GM12892 (cell line): Measurements from ENCODE around the gene DNAJC24.

ENCODE experiments used
- POLR2A ChIP-seq: IDR thresholded peaks from 2 replicates; pipeline ENCODE4 v1.6.1; 2011; ENCODE audit warnings: low read depth, low read length, control low read depth
- POLR2AphosphoS5 ChIP-seq: IDR thresholded peaks from 2 replicates; pipeline ENCODE4 v1.6.1; 2011; ENCODE audit warnings: low read depth, low read length, control low read depth

DNA sequence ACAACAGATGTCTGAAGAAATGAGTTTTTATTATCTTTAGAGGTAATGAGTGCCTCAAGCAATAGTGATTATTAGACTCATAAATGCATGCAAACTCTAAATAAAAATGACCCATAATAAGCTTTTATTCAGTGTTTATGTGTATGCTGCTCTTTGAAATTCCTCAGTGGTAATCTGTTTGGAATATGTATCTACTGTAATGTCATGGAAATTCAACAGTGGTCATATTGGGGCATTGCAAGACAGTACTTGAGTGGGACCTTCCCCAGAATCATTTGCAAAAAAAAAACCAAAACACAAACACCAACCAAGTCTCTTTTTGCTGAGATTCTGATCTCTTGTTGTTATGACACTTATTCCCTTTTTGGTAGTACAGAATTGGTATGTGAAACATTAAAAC lies 35.0 kb downstream of the DNAJC24 start:
- TF ChIP-seq POLR2A (no peak), POLR2AphosphoS5 (no peak)
